ENCODE results near the gene TRMT2A. TPM values are rescaled to one million over a fixed set of nuclear protein-coding genes. Genes with fewer than 3 reads are reported as not detected.

The TRMT2A gene
- total RNA-seq, 1 donor from 2014 or later, result 62.9 TPM

- Mint-ChIP-seq H3K27ac (ENCODE audit: unreplicated experiment) (no peak overlapping the region), H3K9me3 (ENCODE audit: unreplicated experiment) (no peaks in the 10 kb centered on the region), H3K4me1 (ENCODE audit: unreplicated experiment) (peaks cover 26% of the 10 kb centered on the region), H3K4me3 (ENCODE audit: unreplicated experiment) (no peak overlapping the region), H3K36me3 (ENCODE audit: unreplicated experiment) (peaks cover 2% of the 10 kb centered on the region), H3K27me3 (ENCODE audit: unreplicated experiment) (no peaks in the 10 kb centered on the region)
- no peak for DNase-seq (ENCODE audit: extremely low spot score, unreplicated experiment)
- TF ChIP-seq, protein P1, sequence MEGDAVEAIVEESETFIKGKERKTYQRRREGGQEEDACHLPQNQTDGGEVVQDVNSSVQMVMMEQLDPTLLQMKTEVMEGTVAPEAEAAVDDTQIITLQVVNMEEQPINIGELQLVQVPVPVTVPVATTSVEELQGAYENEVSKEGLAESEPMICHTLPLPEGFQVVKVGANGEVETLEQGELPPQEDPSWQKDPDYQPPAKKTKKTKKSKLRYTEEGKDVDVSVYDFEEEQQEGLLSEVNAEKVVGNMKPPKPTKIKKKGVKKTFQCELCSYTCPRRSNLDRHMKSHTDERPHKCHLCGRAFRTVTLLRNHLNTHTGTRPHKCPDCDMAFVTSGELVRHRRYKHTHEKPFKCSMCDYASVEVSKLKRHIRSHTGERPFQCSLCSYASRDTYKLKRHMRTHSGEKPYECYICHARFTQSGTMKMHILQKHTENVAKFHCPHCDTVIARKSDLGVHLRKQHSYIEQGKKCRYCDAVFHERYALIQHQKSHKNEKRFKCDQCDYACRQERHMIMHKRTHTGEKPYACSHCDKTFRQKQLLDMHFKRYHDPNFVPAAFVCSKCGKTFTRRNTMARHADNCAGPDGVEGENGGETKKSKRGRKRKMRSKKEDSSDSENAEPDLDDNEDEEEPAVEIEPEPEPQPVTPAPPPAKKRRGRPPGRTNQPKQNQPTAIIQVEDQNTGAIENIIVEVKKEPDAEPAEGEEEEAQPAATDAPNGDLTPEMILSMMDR (IDR thresholded peaks at IDR 0.05), result no peak
Observed at GRCh38 chr22:20140521-20140964, 23.5 kb upstream of the TRMT2A start.

DNA sequence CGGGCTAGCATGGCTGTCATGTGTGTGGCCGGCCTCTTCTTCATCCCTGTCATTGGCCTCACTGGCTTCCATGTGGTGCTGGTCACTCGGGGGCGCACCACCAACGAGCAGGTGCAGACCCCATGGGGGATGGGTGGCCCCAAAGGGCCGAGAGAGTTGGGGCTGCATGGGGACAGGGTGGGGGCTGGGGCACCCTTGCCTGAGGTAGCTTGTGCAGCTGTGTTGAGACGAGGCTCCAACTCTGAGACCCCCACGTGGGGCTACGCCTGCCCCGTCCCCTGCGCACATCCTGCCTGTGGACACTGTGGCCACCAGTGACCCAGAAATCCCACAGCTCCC is 23.1 kb upstream of the TRMT2A start:
- no peak overlapping the region for H3K27ac Mint-ChIP-seq (ENCODE audit: unreplicated experiment)
- no peak overlapping the region for H3K4me3 Mint-ChIP-seq (ENCODE audit: unreplicated experiment)
- no peaks in the 10 kb centered on the region for H3K9me3 Mint-ChIP-seq (ENCODE audit: unreplicated experiment)
- no peaks in the 10 kb centered on the region for H3K27me3 Mint-ChIP-seq (ENCODE audit: unreplicated experiment)
- DNase-seq (ENCODE audit: extremely low spot score, unreplicated experiment), result no peak
- H3K4me1 Mint-ChIP-seq (ENCODE audit: unreplicated experiment), result peaks cover 26% of the 10 kb centered on the region
- TF ChIP-seq, protein P1 (IDR thresholded peaks at IDR 0.05), result no peak
- H3K36me3 Mint-ChIP-seq (ENCODE audit: unreplicated experiment), result peaks cover 2% of the 10 kb centered on the region

DNA sequence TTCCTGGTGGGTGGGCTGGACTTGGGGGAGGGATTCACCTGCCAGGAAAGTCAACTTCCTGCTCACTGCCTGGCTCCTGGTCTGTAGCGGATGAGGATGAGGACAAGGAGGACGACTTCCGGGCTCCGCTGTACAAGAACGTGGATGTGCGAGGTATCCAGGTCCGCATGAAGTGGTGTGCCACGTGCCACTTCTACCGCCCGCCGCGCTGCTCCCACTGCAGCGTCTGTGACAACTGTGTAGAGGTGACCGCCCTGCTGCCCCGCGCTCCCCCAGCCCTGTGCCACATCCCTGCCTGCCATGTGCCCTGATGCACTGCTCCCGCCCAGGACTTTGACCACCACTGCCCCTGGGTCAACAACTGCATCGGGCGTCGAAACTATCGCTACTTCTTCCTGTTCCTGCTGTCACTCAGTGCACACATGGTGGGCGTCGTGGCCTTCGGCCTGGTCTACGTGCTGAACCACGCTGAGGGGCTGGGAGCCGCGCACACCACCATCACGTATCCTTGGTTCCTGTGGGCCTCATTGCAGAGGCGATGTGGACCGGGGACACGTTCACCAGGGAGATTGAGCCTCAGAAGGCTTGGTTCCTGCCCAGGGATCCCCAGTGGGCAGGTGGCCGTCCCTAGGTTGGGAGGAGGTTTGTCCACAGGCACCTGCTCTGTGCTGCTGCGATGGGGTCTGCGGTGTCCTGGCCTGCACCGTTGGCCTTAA is 22.5 kb upstream of the TRMT2A start:
- Mint-ChIP-seq H3K27ac (ENCODE audit: unreplicated experiment) (no peak overlapping the region), H3K36me3 (ENCODE audit: unreplicated experiment) (peaks cover 2% of the 10 kb centered on the region), H3K4me1 (ENCODE audit: unreplicated experiment) (peaks cover 27% of the 10 kb centered on the region), H3K9me3 (ENCODE audit: unreplicated experiment) (no peaks in the 10 kb centered on the region), H3K4me3 (ENCODE audit: unreplicated experiment) (no peak overlapping the region), H3K27me3 (ENCODE audit: unreplicated experiment) (no peaks in the 10 kb centered on the region)
- DNase-seq (ENCODE audit: extremely low spot score, unreplicated experiment), result no peak
- TF ChIP-seq, protein P1 (IDR thresholded peaks at IDR 0.05), result no peak

- Mint-ChIP-seq H3K27ac (ENCODE audit: unreplicated experiment) (no peak overlapping the region), H3K4me1 (ENCODE audit: unreplicated experiment) (peaks cover 33% of the 10 kb centered on the region), H3K4me3 (ENCODE audit: unreplicated experiment) (no peak overlapping the region), H3K27me3 (ENCODE audit: unreplicated experiment) (no peaks in the 10 kb centered on the region), H3K9me3 (ENCODE audit: unreplicated experiment) (no peaks in the 10 kb centered on the region), H3K36me3 (ENCODE audit: unreplicated experiment) (peaks cover under 1% of the 10 kb centered on the region)
- no peak for DNase-seq (ENCODE audit: extremely low spot score, unreplicated experiment)
- TF ChIP-seq, protein P1 (IDR thresholded peaks at IDR 0.05), result no peak
Observed at GRCh38 chr22:20138868-20139267, 21.8 kb upstream of the TRMT2A start.

DNA sequence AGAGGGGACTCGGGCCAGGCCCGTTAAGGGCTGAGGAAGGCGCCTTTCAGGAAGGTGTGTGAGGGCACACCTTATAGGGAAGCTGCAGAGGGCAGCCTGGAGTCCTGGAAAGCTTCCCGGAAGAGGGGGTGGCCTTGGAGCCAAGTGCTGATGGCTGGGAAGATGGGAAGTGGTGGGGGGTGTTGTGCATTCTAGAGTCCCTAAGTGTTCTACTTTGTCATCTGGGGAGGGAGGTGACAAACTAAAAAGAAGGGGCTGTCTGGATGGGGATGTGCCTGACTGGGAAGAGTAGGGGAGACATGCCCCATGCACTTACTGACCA is 21.4 kb upstream of the TRMT2A start:
- Mint-ChIP-seq H3K27ac (ENCODE audit: unreplicated experiment) (no peak overlapping the region), H3K9me3 (ENCODE audit: unreplicated experiment) (no peaks in the 10 kb centered on the region), H3K4me3 (ENCODE audit: unreplicated experiment) (no peak overlapping the region), H3K36me3 (ENCODE audit: unreplicated experiment) (no peaks in the 10 kb centered on the region), H3K27me3 (ENCODE audit: unreplicated experiment) (no peaks in the 10 kb centered on the region), H3K4me1 (ENCODE audit: unreplicated experiment) (peaks cover 37% of the 10 kb centered on the region)
- no peak for DNase-seq (ENCODE audit: extremely low spot score, unreplicated experiment)
- TF ChIP-seq, protein P1 (IDR thresholded peaks at IDR 0.05), result no peak

All from osteocyte (in vitro differentiated cells).